OCI-LY1 (cell line): ENCODE results near the gene ARHGDIA.

Experiments used
- EZH2 ChIP-seq: fragments of 200-600 bp; sonication (generic), shearing (Covaris generic); IDR thresholded peaks from 2 replicates; pipeline ENCODE4 v1.8.0; 2017; ENCODE audit warnings: borderline replicate concordance, mixed run types, mild to moderate bottlenecking, antibody characterized with exemption, low read length, moderate library complexity, mixed read lengths
- TF ChIP-seq, protein P1 (sequence below): fragments of 200-600 bp; sonication (generic), shearing (Covaris generic); IDR thresholded peaks from 2 replicates; pipeline ENCODE4 v1.5.1; 2017; ENCODE audit warnings: mild to moderate bottlenecking, antibody characterized with exemption, low read length, moderate library complexity, mixed read lengths

DNA sequence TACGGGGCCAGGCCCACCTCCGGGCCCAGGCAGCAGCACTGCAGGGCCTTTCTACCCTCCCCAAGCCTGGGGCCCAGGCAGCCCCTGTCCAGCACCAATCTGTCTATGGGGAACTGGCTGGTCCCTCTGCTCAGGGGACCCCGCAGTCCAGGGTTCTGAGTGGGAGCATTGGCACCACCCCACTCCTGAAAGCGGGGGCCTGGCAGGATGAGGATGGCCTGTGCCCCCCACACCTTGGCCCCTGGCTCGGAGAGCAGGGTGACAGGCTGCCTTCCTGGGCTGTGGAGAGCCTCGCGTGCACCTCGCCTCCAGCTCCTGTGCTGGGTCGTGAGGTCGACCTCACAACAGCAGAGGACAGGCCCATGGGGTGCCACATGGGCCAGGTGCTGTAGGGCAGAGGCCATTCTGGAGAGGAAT lies 32.3 kb upstream of the ARHGDIA start:
- TF ChIP-seq EZH2, result no peak
- TF ChIP-seq, protein P1, sequence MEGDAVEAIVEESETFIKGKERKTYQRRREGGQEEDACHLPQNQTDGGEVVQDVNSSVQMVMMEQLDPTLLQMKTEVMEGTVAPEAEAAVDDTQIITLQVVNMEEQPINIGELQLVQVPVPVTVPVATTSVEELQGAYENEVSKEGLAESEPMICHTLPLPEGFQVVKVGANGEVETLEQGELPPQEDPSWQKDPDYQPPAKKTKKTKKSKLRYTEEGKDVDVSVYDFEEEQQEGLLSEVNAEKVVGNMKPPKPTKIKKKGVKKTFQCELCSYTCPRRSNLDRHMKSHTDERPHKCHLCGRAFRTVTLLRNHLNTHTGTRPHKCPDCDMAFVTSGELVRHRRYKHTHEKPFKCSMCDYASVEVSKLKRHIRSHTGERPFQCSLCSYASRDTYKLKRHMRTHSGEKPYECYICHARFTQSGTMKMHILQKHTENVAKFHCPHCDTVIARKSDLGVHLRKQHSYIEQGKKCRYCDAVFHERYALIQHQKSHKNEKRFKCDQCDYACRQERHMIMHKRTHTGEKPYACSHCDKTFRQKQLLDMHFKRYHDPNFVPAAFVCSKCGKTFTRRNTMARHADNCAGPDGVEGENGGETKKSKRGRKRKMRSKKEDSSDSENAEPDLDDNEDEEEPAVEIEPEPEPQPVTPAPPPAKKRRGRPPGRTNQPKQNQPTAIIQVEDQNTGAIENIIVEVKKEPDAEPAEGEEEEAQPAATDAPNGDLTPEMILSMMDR, result no peak
